ENCODE results near the gene TOP2B. TPM values are rescaled to one million over a fixed set of nuclear protein-coding genes. Genes with fewer than 3 reads are reported as not detected.

The TOP2B gene
- total and polyA plus RNA-seq, 4 donors: 13.5 to 52.9 (median 34.5) TPM

GRCh38 chr3:25603703-25604102 lies 61.0 kb downstream of the TOP2B start:
- no peak for DNase-seq (ENCODE audit: low spot score)

More at GRCh38 chr3:25603703-25604102, 61.0 kb downstream of the TOP2B start:
- no peaks in the 10 kb centered on the region for H3K9me3 ChIP-seq (ENCODE audit: control insufficient read depth in 4 of 4, low read length in 3 of 4)
- peaks cover 0 to 9% (median 3%) of the 10 kb centered on the region in 4 donors for H3K4me1 ChIP-seq (ENCODE audit: control insufficient read depth in 4 of 4, insufficient read depth in 4 of 4, low read length in 3 of 4)
- H3K27me3 ChIP-seq (ENCODE audit: control insufficient read depth in 4 of 4, insufficient read depth in 4 of 4, low read length in 3 of 4): no peaks in the 10 kb centered on the region
- TF ChIP-seq YY1 (IDR thresholded peaks at IDR 0.05): peak; percentile 67
- TF ChIP-seq FOXA2 (IDR thresholded peaks at IDR 0.05): peak; percentile 89
- peak; percentile 51 for TF ChIP-seq MAX (IDR thresholded peaks at IDR 0.05)
- TF ChIP-seq CTCF (IDR thresholded peaks at IDR 0.05; ENCODE audit: low read depth, low read length, missing input control): no peak
- peak; percentile 10 for TF ChIP-seq HNF4G (IDR thresholded peaks at IDR 0.05)
- TF ChIP-seq SP1 (IDR thresholded peaks at IDR 0.05): peak; percentile 52
- TF ChIP-seq ZBTB33 (IDR thresholded peaks at IDR 0.05): peak; percentile 59
- peak; percentile 46 for TF ChIP-seq REST (IDR thresholded peaks at IDR 0.05)
- TF ChIP-seq FOXA1 (IDR thresholded peaks at IDR 0.05): peak; percentile 89
- TF ChIP-seq ATF3 (IDR thresholded peaks at IDR 0.05): peak; percentile 34
- TF ChIP-seq EGR1 (IDR thresholded peaks at IDR 0.05; ENCODE audit: low read depth in 2 of 2): peak in 1 of 2 donors; percentile 52
- peak; percentile 14 for TF ChIP-seq NR2F2 (IDR thresholded peaks at IDR 0.05)
- peak; percentile 62 to 71 for TF ChIP-seq HNF4A (conservative IDR thresholded peaks at IDR 0.05)
- peak; percentile 80 to 83 for TF ChIP-seq RXRA (IDR thresholded peaks at IDR 0.05)
- TF ChIP-seq TAF1 (conservative IDR thresholded peaks at IDR 0.05): no peak
- peak in 1 of 2 donors; percentile 59 for TF ChIP-seq GABPA (IDR thresholded peaks at IDR 0.05 in 1 of 2, conservative IDR thresholded peaks at IDR 0.05 in 1 of 2)
- TF ChIP-seq RAD21 (IDR thresholded peaks at IDR 0.05): peak; percentile 27 to 45
- peak in 1 of 2 donors; percentile 66 for TF ChIP-seq JUND (IDR thresholded peaks at IDR 0.05)
- 13% methylated on average over 1 of the region's 1 CpG for WGBS
- no peak overlapping the region for H3K9ac ChIP-seq (ENCODE audit: low read depth in 1 of 2, low read length in 2 of 2)
- peaks cover 3 to 32% (median 6%) of the 10 kb centered on the region in 4 donors for H3K36me3 ChIP-seq (ENCODE audit: control insufficient read depth in 4 of 4, insufficient read depth in 3 of 4, low read depth in 1 of 4, low read length in 3 of 4)
- H3K4me3 ChIP-seq (ENCODE audit: low read depth in 1 of 3, low read length in 3 of 3): no peak overlapping the region
- H3K27ac ChIP-seq (ENCODE audit: low read depth in 1 of 2, low read length in 2 of 2): peak overlapping the region; percentile 40 to 70
